NCI-H82 treated with DMSO at 0.1 percent for 48 hours (cell line): ENCODE results near the gene SLC22A3.
"Not testable (repeated sequence)": the region's sequence is repeated elsewhere in the genome, so short reads cannot be mapped to it uniquely, and the experiment has no call there.

Experiments used
- DNase-seq: peaks from one replicate; lab custom pipeline; 2025; ENCODE audit not compliant: unreplicated experiment; lab: John Stamatoyannopoulos, UW

The SLC22A3 gene

DNA sequence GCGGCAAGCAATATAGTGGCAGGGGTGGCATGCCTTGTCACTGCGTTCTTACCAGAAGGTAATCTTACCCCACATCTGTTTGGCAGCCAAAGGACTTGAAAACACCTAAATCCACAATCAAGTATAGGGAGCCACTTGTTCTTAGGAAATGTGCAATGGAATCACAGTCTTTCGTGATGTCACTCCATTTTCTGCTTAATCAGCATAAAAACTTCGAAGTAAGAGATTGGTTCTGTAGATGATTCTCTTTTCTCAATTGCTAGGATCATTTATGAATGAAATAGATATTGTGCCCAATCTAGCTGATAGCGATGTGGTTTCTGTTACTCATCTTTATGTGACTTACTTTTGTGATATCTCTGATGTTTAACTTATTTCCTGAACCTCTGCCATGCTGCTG, 89.0 kb downstream of the SLC22A3 start:
- no peak for DNase-seq

DNA sequence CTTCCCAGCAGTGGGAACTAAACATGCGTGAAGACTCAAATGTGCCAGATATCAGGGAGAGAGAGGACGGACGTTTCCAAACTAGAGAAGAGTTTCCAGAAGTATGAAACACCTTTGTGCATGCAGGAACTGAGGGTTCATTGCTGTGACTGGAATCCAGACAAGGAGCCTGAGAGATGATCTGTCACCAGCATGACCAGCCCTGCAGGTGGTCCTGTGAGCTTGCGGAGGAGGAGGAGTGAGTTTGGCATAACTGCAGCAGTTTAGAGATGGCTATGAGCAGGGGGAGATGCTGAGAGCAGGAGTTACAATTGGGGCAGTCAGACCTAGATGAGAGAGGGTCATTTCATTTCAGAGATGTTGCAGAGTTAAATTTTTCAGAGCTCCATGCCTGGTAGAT, 89.6 kb downstream of the SLC22A3 start:
- DNase-seq, result no peak

DNA sequence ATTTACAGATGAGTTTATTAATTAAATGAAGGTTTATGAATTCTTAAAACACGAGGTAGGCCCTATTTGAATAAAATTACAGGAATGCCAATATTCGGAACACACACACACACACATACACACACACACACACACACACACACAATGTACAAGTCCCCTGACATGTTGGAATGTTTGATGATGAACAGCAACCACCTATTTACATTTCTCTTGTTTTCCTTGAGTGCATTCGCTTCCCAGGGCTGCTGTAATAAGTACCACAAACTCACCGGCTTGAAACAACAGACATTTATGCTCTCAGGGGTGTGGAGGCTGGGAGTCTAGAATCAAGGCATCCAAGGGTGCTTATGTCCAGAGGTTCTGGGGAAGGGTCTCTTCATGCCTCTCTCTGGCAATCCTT, 90.3 kb downstream of the SLC22A3 start:
- DNase-seq, result no peak

DNA sequence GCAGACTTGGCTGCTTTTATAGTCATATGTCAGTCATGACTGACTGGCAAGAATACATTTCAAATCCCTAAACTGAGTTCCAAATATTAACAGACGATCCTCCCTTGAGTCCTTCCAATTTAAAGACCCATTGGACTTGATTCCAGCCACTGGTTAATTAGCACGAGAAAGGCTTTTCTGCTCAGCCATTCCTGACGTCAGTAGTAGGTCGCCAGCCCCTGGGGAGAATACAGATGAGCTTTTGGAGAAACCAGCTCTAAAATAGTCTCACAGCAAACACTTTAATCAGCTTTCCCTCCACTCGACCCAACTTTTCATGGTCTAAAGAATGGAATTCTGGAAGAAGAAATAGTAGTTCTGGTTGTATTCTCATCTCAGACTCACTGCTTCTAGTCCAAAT, 91.6 kb downstream of the SLC22A3 start:
- no peak for DNase-seq

DNA sequence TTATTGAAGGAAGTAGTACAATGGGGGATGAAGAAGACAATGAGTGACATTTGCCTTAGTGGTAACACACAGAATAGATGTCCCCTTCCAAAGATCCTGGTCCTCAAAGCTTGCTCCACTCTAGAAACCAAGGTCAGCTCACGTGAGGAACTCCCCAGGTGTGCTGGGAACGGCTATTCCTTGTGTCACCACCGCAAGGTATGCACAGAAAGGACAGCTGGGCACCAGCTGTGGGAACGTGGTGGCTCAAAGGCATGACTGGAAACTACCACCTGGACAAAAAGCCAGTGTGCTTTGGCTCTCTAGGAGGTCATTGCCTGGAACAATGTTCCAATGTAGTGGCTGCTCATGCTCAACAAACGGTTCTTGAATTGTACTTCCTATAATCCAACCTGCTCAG, 94.0 kb downstream of the SLC22A3 start:
- no peak for DNase-seq

DNA sequence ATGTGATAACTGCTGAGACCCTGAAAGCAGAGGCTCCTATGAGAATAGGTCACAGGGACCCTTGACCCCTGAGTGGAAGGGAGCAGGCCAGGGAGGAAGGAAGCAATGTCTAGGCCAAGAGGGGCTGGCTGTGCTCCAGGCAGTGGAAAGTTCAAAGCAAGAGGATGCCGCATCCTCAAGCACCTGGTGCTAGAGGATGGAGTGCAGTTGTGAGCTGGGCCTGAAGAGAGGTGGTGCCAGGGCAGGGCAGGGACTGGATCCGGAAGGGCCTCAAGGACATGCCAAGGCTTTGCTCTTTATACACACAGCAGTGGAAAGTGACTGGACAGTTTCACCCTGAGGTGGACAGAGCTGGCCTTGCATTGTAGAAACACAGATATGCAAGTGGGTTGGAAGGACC, 97.0 kb downstream of the SLC22A3 start:
- no peak for DNase-seq

DNA sequence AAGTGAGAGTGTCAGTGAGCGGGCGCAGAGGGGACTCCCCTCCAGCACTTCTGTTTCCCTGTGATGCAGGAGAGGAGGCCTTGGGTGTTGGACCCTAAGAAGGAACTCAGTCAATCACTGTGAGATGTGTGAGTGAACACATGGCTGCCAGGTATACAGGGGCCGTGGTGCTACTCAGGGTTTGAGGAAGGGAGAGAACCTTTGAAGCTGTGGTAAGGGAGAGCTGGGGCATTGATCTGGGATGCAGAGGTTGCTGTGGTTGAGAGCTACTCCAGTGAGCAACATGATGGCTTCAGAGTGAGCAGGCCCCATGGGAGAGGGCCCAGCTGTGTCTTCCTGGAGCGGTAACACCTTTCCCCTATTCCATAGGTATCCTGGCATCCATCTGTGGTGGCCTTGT, 99.2 kb downstream of the SLC22A3 start:
- DNase-seq, result no peak

DNA sequence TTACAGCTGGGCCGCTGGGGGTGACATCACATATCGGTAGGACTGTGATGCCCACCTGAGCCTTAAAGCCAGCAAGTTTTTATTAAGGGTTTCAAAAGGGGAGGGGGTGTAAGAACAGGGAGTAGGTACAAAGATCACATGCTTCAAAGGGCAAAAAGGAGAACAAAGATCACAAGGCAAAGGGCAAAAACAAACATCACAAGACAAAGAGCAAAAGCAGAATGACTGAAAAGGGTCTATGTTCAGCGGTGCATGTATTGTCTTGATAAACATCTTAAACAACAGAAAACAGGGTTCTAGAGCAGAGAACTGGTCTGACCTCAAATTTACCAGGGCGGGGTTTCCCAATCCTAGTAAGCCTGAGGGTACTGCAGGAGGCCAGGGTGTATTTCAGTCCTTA, 101.6 kb downstream of the SLC22A3 start:
- DNase-seq, result not testable (repeated sequence)

DNA sequence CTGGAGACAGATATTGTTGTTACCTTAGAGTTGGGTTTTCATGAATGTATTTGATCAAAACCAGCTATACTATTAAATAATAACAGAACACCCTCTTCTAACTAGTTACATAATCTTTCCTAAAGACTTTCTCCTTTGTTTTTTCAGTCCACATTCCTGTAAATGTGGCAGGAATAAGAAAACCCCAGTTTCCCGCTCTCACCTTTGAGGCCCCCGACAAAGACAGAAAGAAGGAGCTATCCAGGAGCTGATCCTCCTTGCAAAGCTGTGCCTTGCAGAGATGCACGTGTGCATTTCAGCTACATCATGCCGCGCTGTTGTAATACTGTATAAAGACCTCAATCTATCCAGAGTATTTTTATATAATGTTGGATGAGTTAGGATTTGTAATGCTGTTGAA, 102.7 kb downstream of the SLC22A3 start:
- DNase-seq, result no peak

DNA sequence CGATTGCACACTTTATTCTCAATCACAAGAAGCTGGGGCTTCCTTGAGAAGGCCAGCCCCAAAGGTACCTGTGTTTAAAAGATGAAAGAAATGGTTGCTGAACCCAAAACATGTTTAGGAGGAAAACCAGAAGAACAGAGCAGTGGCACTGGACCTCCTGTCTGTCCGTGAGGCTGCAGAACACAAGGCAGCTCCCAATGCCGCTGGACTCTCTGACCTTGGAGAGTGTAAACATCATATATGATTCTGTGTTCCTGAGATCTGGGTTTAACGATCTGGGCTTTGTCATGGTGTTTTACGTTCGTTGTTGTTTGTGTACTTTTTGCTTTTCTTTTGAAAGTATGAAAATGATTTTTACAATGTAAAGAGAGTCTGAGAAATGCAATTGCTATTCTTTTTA, 106.1 kb downstream of the SLC22A3 start:
- DNase-seq, result no peak

DNA sequence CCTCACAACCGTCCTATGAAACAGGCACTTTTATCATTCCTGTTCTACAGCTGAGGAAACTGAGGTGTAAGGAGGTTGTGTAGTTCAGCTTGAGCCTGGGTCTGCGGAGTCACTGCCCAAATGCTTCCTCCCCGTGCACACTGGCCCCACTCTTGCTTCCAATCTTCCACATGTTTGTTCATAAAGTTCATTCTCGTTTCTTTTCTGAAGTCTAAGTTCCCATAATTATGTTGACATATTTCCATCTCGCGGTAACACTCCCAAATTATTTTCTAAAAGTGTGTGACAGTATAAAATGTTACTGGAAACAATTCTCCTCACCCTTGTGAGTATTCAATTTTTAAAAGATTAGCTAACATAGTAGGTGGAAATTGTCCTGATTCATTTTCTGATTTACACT, 106.9 kb downstream of the SLC22A3 start:
- DNase-seq, result no peak

DNA sequence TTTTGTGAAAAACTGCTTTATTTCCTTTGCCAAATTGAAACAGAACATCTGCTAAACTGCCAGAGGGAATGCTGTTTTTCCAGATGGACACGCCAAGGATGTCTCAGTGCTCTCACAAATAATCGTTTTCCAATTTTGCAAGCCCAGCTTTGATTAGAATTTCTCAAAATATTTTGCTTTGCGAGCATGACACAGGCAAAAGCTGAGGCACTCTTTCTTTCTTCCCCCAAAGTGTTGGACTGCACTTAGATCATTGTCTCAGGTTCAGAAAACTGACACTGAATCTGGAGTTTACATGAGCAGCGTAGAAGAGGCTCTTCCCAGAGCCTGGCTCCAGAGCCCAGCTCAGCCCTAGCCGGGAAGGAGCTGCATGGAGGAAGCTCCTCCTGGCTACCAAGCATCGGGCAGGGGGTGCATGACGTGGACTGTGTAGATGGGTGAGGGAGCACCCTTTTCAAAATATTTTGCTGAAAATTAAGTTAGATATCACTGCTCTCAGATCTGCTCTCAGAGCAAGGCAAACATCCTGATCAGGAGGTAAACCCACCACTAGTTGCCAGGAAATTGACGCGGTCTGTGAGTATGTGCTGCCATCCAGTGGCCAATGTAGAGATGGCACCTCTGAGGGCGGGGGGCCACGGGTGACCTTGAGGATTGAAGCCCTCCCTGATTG, 107.5 kb downstream of the SLC22A3 start:
- peak; percentile 13 for DNase-seq

DNA sequence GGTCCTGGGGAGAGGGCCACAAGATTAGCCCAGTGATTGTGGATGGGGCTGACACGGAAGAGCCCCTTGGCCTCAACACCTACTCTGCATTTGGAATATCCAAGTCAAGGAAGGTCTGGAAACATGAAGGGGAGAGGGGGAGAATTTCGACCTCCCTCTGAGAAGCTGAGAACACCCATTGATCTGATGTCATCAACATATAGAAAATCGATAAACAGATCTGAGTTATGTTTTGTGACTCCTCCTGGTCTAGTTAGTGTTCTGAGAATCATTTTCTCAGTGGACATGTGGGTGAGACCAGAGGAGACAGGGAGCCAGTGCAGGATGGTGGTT, 108.0 kb downstream of the SLC22A3 start:
- DNase-seq, result no peak

DNA sequence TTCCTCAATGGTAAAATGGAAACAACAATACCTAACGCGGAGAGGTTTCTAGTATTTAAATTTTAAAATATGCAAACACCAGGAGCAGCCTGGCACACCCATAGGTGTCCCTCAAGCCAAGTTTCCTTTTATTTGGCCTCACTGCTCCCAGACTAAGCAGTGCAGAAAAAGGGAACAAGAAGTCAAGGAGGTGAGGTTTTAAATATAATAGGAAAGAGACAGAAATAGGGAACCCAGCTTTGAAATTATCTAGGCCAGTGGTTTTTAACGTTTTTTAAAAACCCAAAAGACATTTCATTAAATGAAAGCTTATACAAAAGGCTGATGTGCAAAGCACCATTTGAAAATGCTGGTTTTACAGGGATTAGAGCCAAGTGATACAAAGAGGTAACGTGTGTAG, 109.6 kb downstream of the SLC22A3 start:
- DNase-seq, result no peak

DNA sequence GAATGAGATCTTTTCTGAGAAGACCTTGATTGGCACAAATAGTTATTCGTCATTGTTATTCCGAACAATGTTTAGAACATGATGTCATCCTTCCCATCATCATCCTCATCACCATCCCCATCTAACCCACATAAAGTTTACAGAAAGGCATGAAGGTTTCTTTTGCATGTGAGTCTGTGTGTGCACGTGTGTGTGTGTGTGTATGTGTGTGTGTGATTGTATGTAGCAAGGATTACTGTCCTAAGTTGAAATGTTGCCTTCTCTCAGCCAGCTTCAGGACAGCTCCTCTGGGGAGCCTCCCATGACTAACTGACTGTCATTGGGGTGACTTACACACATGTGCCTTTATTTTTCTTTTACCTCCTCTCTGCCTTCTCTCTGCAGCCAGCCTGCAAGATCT, 113.5 kb downstream of the SLC22A3 start:
- no peak for DNase-seq

DNA sequence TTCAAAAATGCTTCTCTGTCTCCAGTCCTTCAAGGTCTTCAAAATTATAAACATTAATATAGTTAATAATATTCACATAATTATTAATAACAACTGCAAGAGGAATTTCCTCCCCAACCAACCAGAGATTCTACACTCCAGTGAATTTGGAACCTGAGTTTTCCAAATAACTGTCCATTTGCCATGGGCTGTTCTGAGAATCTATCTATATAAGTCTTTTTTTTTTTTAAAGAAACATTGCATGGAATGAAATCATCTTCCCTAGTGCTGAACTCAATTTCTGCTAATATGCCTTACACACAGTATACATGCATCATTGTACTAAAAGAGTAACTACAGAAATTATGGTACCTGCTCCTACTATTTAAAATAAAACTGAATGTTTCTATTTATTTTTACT, 113.9 kb downstream of the SLC22A3 start:
- DNase-seq, result no peak

DNA sequence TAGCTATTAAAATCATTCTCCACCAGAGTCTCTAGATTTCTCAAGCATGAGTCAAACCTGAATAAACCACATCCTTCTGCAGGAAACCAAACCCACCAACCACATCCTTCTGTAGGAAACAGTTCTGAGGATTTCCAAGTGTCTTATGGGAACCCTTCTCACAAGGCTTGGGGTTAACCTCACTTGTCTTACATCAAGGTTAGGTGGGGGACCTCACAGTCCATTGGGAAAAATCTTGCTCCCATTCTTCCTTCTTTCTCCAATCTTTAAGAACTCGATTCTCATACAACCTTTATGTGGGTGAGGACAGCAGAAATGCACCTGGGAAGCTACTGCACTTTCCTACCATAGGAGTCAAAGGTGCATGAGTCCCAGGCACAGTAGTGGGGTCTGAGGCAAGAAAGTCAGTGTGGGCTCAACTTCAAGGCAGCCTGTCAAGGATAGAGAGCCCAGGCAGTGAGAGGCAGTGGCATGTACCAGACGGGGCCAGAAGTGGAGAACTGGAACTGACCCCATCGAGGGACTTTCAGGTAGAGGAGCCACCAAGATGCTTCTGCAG, 114.5 kb downstream of the SLC22A3 start:
- no peak for DNase-seq

DNA sequence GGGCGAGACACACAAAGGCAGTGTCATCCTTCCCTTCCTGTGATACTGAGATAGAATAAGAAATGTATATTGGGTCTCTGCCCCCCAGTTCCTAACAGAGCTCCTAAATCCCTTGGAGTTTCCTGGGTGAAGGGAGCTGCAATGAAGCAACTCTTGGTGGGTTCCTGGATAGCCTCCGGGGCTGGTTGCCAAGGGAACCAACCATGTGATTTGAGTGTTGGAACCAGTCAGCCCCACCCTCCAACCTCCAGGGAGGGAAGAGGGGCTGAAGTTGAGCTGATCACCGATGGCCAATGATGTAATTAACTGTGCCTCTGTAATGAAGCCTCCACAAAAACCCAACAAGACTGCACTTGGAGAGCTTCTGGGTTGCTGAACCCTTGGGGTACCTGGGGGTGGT, 116.6 kb downstream of the SLC22A3 start:
- no peak for DNase-seq

DNA sequence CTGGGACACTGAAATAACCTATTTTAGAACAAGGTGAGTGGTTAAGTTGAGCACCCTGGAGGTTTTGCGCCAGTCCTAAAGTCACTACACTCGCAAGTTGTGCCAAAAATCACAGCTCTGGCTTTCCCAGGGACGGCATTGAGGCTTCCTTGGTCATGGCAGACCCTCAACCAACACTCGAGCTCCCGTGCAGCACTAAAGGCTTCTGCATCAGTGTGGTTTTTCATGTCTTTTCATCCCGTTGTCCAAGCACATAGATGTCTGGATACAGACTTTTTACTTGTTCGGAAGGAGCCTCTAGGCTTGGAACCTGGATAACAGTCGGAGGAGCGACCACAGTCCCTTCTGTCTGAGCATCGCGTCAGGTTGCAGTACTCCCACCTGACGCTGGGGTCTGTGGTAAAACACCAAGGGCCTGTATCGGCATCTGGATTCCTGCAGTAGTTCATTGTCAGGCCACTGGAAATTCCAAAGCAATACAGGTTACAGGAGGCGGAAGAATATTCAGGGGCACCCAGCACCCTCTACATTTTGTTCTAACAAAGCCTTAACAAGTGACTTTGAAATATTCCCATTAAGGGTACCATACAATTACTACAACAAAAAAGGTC, 119.2 kb downstream of the SLC22A3 start:
- not testable (repeated sequence) for DNase-seq

DNA sequence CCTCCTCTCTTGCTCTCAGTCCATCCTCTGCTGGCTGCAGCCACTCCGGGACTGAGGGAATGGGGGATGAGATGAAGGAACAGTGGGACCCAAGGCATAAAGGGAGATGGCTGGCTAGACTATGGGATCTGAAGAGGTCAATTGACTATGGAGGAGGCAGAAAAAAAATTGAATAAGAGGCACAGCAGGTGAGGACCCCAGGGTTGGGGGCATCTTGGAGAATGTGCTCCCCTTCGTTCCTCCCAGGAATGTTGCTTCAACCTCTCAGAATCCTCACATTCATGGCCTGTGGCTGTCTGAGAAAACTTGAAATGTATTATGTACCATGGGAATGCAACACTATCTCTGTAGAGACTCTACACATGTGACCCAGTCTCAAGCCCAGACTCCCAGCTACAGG, 121.0 kb downstream of the SLC22A3 start:
- DNase-seq, result no peak

DNA sequence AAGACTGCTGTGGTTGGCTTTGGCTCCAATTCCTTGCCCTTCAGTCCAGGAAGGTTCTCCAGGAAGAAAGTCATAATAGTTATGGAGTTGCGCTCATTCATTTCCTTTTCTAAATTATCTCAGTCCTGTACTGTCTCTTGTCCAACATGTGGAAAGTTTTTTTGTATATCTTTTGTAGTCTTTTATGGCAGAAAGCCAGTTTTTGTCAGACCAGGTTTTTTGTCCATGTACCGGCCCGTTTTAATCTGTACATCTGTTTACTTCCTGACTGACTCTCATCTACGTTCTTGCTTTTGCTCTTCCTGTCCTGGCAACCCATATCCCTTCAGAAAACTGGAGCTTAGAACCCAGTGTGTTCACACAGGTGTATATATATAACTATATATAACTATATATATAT, 127.9 kb downstream of the SLC22A3 start:
- DNase-seq, result not testable (repeated sequence)

DNA sequence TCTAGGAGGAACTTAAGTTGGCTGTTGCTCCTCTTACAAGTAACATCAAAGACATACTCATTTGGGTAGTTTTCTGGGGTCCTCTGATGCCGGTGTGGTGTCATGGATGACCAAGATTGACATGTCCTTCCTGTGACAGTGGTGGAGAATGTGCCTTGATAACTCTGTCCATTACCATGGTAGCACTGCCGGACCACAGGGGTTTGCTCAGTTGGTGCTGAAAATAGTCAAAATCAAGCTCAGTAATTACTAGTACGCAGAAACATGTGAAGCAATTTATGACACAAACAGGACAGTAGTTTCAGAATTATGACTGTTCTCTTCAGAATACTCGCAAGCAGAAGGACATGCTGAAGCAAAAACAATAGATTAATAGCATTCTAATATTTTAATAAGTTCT, 128.9 kb downstream of the SLC22A3 start:
- DNase-seq, result not testable (repeated sequence)

DNA sequence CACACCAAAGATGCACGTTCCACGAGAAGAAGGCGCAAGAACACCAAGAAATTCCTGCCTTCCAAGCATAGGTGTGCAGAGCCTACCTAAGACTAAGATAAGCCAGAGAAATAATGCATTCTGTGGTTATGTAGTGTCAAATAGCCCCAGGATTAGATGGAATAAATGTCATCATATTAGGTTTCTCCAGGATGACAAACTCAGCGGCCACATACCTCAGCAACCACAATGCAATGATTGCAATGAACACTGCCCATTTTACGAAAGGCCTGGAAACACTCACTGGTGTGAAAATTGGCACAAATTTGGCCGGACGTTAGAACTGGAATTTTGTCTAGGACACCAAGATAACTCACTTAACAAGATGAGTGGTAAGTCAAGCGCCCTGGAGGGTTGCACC, 129.7 kb downstream of the SLC22A3 start:
- DNase-seq, result no peak
